BLaER1 (cell line): Measurements from ENCODE around the gene PPP2R2C.

Experiments
- H3K27ac ChIP-seq: shearing (Covaris generic); formaldehyde crosslinking; 2 replicates; pipeline ENCODE4 v1.8.1; 2022
- H3K27me3 ChIP-seq: shearing (Covaris generic); formaldehyde crosslinking; 2 replicates; pipeline ENCODE4 v1.8.1; 2022
- H3K36me3 ChIP-seq: shearing (Covaris generic); formaldehyde crosslinking; 2 replicates; pipeline ENCODE4 v1.8.1; 2022
- H3K4me1 ChIP-seq: shearing (Covaris generic); formaldehyde crosslinking; 2 replicates; pipeline ENCODE4 v1.8.1; 2022
- H3K4me2 ChIP-seq: shearing (Covaris generic); formaldehyde crosslinking; 2 replicates; pipeline ENCODE4 v1.8.1; 2022
- H3K4me3 ChIP-seq: shearing (Covaris generic); formaldehyde crosslinking; 2 replicates; pipeline ENCODE4 v1.8.1; 2022
- H3K9ac ChIP-seq: shearing (Covaris generic); formaldehyde crosslinking; 2 replicates; pipeline ENCODE4 v1.8.1; 2022
- H3K9me3 ChIP-seq: shearing (Covaris generic); formaldehyde crosslinking; 2 replicates; pipeline ENCODE4 v1.8.1; 2022
- H4K20me1 ChIP-seq: shearing (Covaris generic); formaldehyde crosslinking; 2 replicates; pipeline ENCODE4 v1.8.1; 2022
- Cebpa-rat ChIP-seq: shearing (Covaris generic); IDR thresholded peaks from 2 replicates; pipeline ENCODE4 v1.8.1; 2022

The PPP2R2C gene

GRCh38 chr4:6337331-6337935 is 135.0 kb downstream of the PPP2R2C start:
- Histone ChIP-seq H3K27ac (no peak overlapping the region), H3K9me3 (no peaks in the 10 kb centered on the region), H3K9ac (peak overlapping the region; percentile 63), H3K4me1 (peaks cover 64% of the 10 kb centered on the region), H4K20me1 (no peaks in the 10 kb centered on the region), H3K4me3 (0 out of 2 replicates have a peak overlapping the region, but pooled peaks have one; percentile 3), H3K27me3 (no peaks in the 10 kb centered on the region), H3K4me2 (peak overlapping the region; percentile 91), H3K36me3 (no peaks in the 10 kb centered on the region)
- TF ChIP-seq Cebpa-rat: no peak

- H3K4me2 ChIP-seq: no peak overlapping the region
- H4K20me1 ChIP-seq: no peaks in the 10 kb centered on the region
- no peak overlapping the region for H3K27ac ChIP-seq
- TF ChIP-seq Cebpa-rat: no peak
- H3K4me1 ChIP-seq: peaks cover 64% of the 10 kb centered on the region
- no peaks in the 10 kb centered on the region for H3K36me3 ChIP-seq
- H3K9me3 ChIP-seq: no peaks in the 10 kb centered on the region
- H3K27me3 ChIP-seq: no peaks in the 10 kb centered on the region
- H3K4me3 ChIP-seq: no peak overlapping the region
- no peak overlapping the region for H3K9ac ChIP-seq
Observed at GRCh38 chr4:6336166-6336565, 136.2 kb downstream of the PPP2R2C start.

- Histone ChIP-seq H3K4me1 (peaks cover 73% of the 10 kb centered on the region), H3K27me3 (no peaks in the 10 kb centered on the region), H4K20me1 (no peaks in the 10 kb centered on the region), H3K4me3 (no peak overlapping the region), H3K4me2 (peak overlapping the region; percentile 14; the same call in 1 of the 2 replicates), H3K9ac (no peak overlapping the region), H3K36me3 (no peaks in the 10 kb centered on the region), H3K9me3 (no peaks in the 10 kb centered on the region), H3K27ac (no peak overlapping the region)
- no peak for TF ChIP-seq Cebpa-rat
Observed at GRCh38 chr4:6335040-6335590, 137.3 kb downstream of the PPP2R2C start.

- Histone ChIP-seq H3K36me3 (no peaks in the 10 kb centered on the region), H3K4me1 (peaks cover 73% of the 10 kb centered on the region), H3K9me3 (no peaks in the 10 kb centered on the region), H4K20me1 (no peaks in the 10 kb centered on the region), H3K9ac (no peak overlapping the region), H3K4me3 (no peak overlapping the region), H3K4me2 (no peak overlapping the region), H3K27ac (no peak overlapping the region), H3K27me3 (no peaks in the 10 kb centered on the region)
- TF ChIP-seq Cebpa-rat: no peak
Observed at GRCh38 chr4:6334203-6334887, 138.1 kb downstream of the PPP2R2C start.

DNA sequence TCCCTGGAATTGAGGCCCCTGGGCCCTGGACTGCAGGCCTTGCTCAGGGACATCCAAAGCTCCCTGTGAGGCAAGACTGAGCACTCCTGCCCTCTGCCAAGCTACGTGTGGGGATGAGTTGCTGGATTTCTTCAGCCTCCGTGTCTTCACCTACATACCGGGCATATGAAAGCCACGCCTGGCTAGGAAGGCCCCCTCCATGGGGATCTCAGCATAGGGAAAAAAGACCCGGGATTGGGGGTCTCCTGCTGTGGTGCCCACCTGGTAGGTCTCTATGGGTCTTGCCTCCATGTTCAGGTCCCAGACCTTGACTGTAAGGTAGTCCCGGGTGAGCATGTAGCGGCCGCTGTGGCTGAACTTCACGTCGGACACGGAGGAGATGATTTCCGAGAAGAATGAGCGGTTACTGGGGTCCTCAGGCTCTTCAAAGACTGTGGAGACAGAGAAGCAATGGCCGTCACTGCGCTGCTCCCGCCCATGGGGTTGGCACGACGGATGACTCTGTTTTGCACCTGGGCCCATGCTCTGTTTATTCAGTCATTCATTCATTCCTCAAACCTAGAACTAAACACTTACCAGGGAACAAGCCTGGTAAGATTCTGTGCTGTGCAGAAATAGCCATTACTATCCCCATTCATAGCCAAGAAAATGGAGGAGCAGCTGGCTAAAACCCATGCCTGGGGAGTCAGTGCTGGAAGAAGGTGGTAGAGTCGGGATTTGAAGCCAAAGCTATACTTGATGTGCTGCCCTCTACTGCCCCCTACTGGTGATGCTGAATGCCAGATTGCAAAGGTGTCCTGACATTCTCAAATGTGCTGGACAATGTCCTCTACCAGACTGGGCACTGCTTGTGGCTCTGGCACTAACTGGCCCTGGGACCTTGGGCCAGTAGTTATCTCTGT is 138.9 kb downstream of the PPP2R2C start:
- Histone ChIP-seq H3K36me3 (no peaks in the 10 kb centered on the region), H3K9ac (no peak overlapping the region), H4K20me1 (no peaks in the 10 kb centered on the region), H3K4me3 (no peak overlapping the region), H3K27me3 (no peaks in the 10 kb centered on the region), H3K9me3 (no peaks in the 10 kb centered on the region), H3K4me1 (peaks cover 69% of the 10 kb centered on the region), H3K4me2 (no peak overlapping the region), H3K27ac (no peak overlapping the region)
- no peak for TF ChIP-seq Cebpa-rat

GRCh38 chr4:6332669-6333050 is 139.8 kb downstream of the PPP2R2C start:
- Histone ChIP-seq H3K4me1 (peaks cover 65% of the 10 kb centered on the region), H3K9me3 (no peaks in the 10 kb centered on the region), H3K36me3 (no peaks in the 10 kb centered on the region), H3K4me3 (no peak overlapping the region), H4K20me1 (no peaks in the 10 kb centered on the region), H3K27me3 (no peaks in the 10 kb centered on the region), H3K27ac (no peak overlapping the region), H3K4me2 (no peak overlapping the region; the same call in 1 of the 2 replicates), H3K9ac (no peak overlapping the region)
- TF ChIP-seq Cebpa-rat: no peak

- Histone ChIP-seq H3K4me2 (peak overlapping the region; percentile 46), H3K27me3 (no peaks in the 10 kb centered on the region), H3K4me1 (peaks cover 65% of the 10 kb centered on the region), H4K20me1 (no peaks in the 10 kb centered on the region), H3K36me3 (no peaks in the 10 kb centered on the region), H3K9me3 (no peaks in the 10 kb centered on the region), H3K4me3 (no peak overlapping the region), H3K9ac (no peak overlapping the region), H3K27ac (no peak overlapping the region)
- no peak for TF ChIP-seq Cebpa-rat
Observed at GRCh38 chr4:6332042-6332668, 140.3 kb downstream of the PPP2R2C start.

- Histone ChIP-seq H3K36me3 (no peaks in the 10 kb centered on the region), H3K27me3 (no peaks in the 10 kb centered on the region), H3K4me2 (peak overlapping the region; percentile 84), H3K9ac (no peak overlapping the region), H3K4me3 (no peak overlapping the region), H3K4me1 (peaks cover 70% of the 10 kb centered on the region), H3K27ac (no peak overlapping the region), H3K9me3 (no peaks in the 10 kb centered on the region), H4K20me1 (no peaks in the 10 kb centered on the region)
- TF ChIP-seq Cebpa-rat: no peak
Observed at GRCh38 chr4:6331468-6331867, 140.9 kb downstream of the PPP2R2C start.

DNA sequence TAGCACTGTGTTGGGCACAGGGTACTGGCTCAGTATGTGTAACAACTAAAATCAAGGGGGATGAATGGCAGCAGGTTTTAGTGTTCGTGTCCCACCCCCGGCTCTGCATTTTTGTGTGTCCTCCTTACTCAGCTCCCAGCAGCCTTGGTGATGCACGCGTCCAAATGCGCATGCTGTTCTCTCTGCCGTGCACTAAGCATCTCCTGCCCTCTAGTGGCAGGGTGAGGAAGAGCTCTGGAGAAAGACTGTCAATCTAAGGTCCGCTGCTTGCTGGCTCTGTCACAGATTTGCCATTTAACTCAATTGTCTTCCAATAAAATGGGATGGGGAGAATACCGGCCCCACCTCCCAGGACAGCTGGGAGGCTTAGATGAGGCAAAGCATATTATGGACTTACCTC is 141.4 kb downstream of the PPP2R2C start:
- H3K4me3 ChIP-seq: no peak overlapping the region
- peaks cover 75% of the 10 kb centered on the region for H3K4me1 ChIP-seq
- no peak overlapping the region for H3K9ac ChIP-seq
- peak overlapping the region; percentile 84 for H3K4me2 ChIP-seq
- H3K36me3 ChIP-seq: no peaks in the 10 kb centered on the region
- no peaks in the 10 kb centered on the region for H4K20me1 ChIP-seq
- H3K27me3 ChIP-seq: no peaks in the 10 kb centered on the region
- no peak for TF ChIP-seq Cebpa-rat
- H3K27ac ChIP-seq: peak overlapping the region; percentile 68; the same call in 1 of the 2 replicates
- H3K9me3 ChIP-seq: no peaks in the 10 kb centered on the region
